ENCODE measurements around the gene PRDM15.

GRCh38 chr21:41899426-41900202, 20.5 kb upstream of the PRDM15 start:
- TF ChIP-seq CTCF (IDR thresholded peaks at IDR 0.05): no peak
- no peak for TF ChIP-seq POLR2A (IDR thresholded peaks at IDR 0.05)
- no peak for TF ChIP-seq EP300 (IDR thresholded peaks at IDR 0.05)
